Measurements from ENCODE around the gene SLC35F4.

SLC35F4 gene

GRCh38 chr14:57848353-57848752, 17.5 kb downstream of the SLC35F4 start:
- H3K27ac ChIP-seq = no peak overlapping the region
- TF ChIP-seq ZFX (IDR thresholded peaks at IDR 0.05) (no peak), CTCF (conservative IDR thresholded peaks at IDR 0.05) (no peak)

GRCh38 chr14:57847706-57848105, 18.2 kb downstream of the SLC35F4 start:
- TF ChIP-seq CTCF (conservative IDR thresholded peaks at IDR 0.05) (no peak), ZFX (IDR thresholded peaks at IDR 0.05) (no peak)

GRCh38 chr14:57847096-57847495, 18.8 kb downstream of the SLC35F4 start:
- TF ChIP-seq ZFX (IDR thresholded peaks at IDR 0.05) = no peak
- TF ChIP-seq CTCF (conservative IDR thresholded peaks at IDR 0.05) = no peak
- H3K27ac ChIP-seq = no peak overlapping the region

More at GRCh38 chr14:57847706-57848105, 18.2 kb downstream of the SLC35F4 start:
- no peak overlapping the region for H3K27ac ChIP-seq

- TF ChIP-seq ZFX (IDR thresholded peaks at IDR 0.05) (no peak), CTCF (conservative IDR thresholded peaks at IDR 0.05) (no peak)
- H3K27ac ChIP-seq = no peak overlapping the region
Measured at GRCh38 chr14:57846596-57846995, 19.3 kb downstream of the SLC35F4 start.

GRCh38 chr14:57845802-57846531, 19.9 kb downstream of the SLC35F4 start:
- no peak overlapping the region for H3K27ac ChIP-seq
- TF ChIP-seq CTCF (conservative IDR thresholded peaks at IDR 0.05) (no peak), ZFX (IDR thresholded peaks at IDR 0.05) (no peak)

GRCh38 chr14:57845316-57845715, 20.6 kb downstream of the SLC35F4 start:
- TF ChIP-seq CTCF (conservative IDR thresholded peaks at IDR 0.05) (no peak), ZFX (IDR thresholded peaks at IDR 0.05) (no peak)
- no peak overlapping the region for H3K27ac ChIP-seq

GRCh38 chr14:57837267-57837666, 28.6 kb downstream of the SLC35F4 start:
- no peak; the same call in 1 of the 2 replicates for TF ChIP-seq CTCF (conservative IDR thresholded peaks at IDR 0.05)
- no peak for TF ChIP-seq ZFX (IDR thresholded peaks at IDR 0.05)
- no peak overlapping the region for H3K27ac ChIP-seq

Data from C4-2B (cell line).